H1 (cell line): ENCODE results near the gene CMIP. TPM values are rescaled to one million over a fixed set of nuclear protein-coding genes. Genes with fewer than 3 reads are reported as not detected.

Experiments used
- CTCF ChIP-seq, 3 experiments: IDR thresholded peaks; 1 replicate in 2 of 3; 2 replicates in 1 of 3; pipeline versions ENCODE4 v1.5.1 to v1.6.1; 2011; ENCODE audit warnings: low read length in 3 of 3, mild to moderate bottlenecking in 3 of 3, inconsistent platforms in 2 of 3, low read depth in 1 of 3, moderate library complexity in 1 of 3; ENCODE audit not compliant: insufficient read depth in 1 of 3; ENCODE audit errors: control extremely low read depth in 1 of 3
- polyA plus RNA-seq, 7 experiments: library from polyadenylated mRNA; depleted of rRNA in 3 of 7; stranded (reverse) in 5 of 7; unstranded in 2 of 7; fragments of >200 nt in 5 of 7; fragments of 200-250 nt in 2 of 7; gene quantifications; 1 replicate in 5 of 7; 2 replicates in 1 of 7; 4 replicates in 1 of 7; pipeline versions ENCODE4 v1.2.1 to v1.2.3, GENCODE V29; 2011 to 2013; ENCODE audit warnings: missing spikeins in 2 of 7, mixed read lengths in 2 of 7
- total RNA-seq: library from RNA; stranded (reverse); fragmentation: NEBNext Ultra II Directional; extraction: Animal tissue kit (Norgen Biotek cat#: 25700); gene quantifications from 2 replicates; pipeline ENCODE4 v1.2.1, GENCODE V29; 2021

Gene CMIP
- total and polyA plus RNA-seq, 2 of the 8 experiments (the other 6 are each of a cell fraction or from before 2014, with no cell fraction given) = 7.9 to 53.2 TPM

GRCh38 chr16:81498351-81498750, 53.7 kb downstream of the CMIP start (continued):
- no peak for TF ChIP-seq CTCF (IDR thresholded peaks at IDR 0.05; ENCODE audit: control extremely low read depth in 1 of 3, insufficient read depth in 1 of 3, low read depth in 1 of 3, low read length in 3 of 3)
